ENCODE results near the gene TRPV5.

- TF ChIP-seq CTCF (IDR thresholded peaks at IDR 0.05) (no peak), POLR2A (IDR thresholded peaks at IDR 0.05) (no peak)
Measured at GRCh38 chr7:142933624-142934023, at the start of gene TRPV5.
